Left colon (tissue), 2 donors: ENCODE results near the gene MT1F. TPM values are rescaled to one million over a fixed set of nuclear protein-coding genes. Genes with fewer than 3 reads are reported as not detected.
"Not testable (repeated sequence)": the region's sequence is repeated elsewhere in the genome, so short reads cannot be mapped to it uniquely, and the experiment has no call there.

Experiments used
- ATAC-seq: fragments of 200-7000 bp; cut with Tn5 transposase; one replicate; pipeline ENCODE4 v1.9.1; 2020; ENCODE audit warnings: mild to moderate bottlenecking, moderate library complexity
- DNase-seq, 2 donors: peaks; one replicate each; pipeline ENCODE4 v3.0.0-alpha.2; 2020
- intact Hi-C, 2 donors: fragments of 100-400 bp; cut with DNase I in 1 of 2; cut with micrococcal nuclease in 1 of 2; formaldehyde crosslinking; loops; one replicate each; pipeline versions ENCODE4 v1.11.2 to v1.14.0; 2022; cut with DNase I, micrococcal nuclease
- long read RNA-seq: library from polyadenylated mRNA; unstranded; transcript quantifications from one replicate; pipeline ENCODE4 v2.0.0, GENCODE V29; 2021
- total RNA-seq, 2 donors: library from RNA; stranded (reverse); fragmentation: NEBNext Ultra II Directional; extraction: Animal tissue kit (Norgen Biotek cat#: 25700); gene quantifications; one replicate each; pipeline ENCODE4 v1.2.1, GENCODE V29; 2021
- donor health status: DM: no; HTN: no; CAD: no.
- donor health status: DM: yes; HTN: yes; CAD: no.

Gene MT1F
- total RNA-seq: 10 to 100 TPM in 1 of 2 donors, 1 to 10 TPM in 1; 9.0 to 71.2 TPM
- long read RNA-seq, partial matches to known transcripts: 0 of 3 reads
- long read RNA-seq, other reads (novel, unspliced or antisense): 0 of 3 reads

GRCh38 chr16:56657555-56658326, at the start of gene MT1F:
MT1F (plus strand) TSS chr16:56657959; CDS start chr16:56658059, 100 bp downstream.
- intact Hi-C loops: no loop called here
- DNase-seq (peak; percentile 96), ATAC-seq (peak; percentile 95)

- intact Hi-C loops: no loop called here
- peak; percentile 95 to 97 for DNase-seq
- ATAC-seq: peak; percentile 89
Measured at GRCh38 chr16:56608043-56608875, 49.5 kb upstream of the MT1F start, which contains the start of gene MT2A. MT2A (plus strand) TSS chr16:56608584; CDS start chr16:56608656, 72 bp downstream.

- intact Hi-C loops: no loop called here
- ATAC-seq (peak; percentile 22), DNase-seq (peak in 1 of 2 donors; percentile 41)
Measured at GRCh38 chr16:56608876-56609462, 48.8 kb upstream of the MT1F start.

GRCh38 chr16:56609463-56609921, 48.3 kb upstream of the MT1F start:
- DNase-seq (peak; percentile 87 to 93), ATAC-seq (peak; percentile 63)
- intact Hi-C loops: no loop called here

GRCh38 chr16:56610017-56610608, 47.6 kb upstream of the MT1F start:
- ATAC-seq (peak; percentile 27), DNase-seq (peak in 1 of 2 donors; percentile 48)
- intact Hi-C loops: no loop called here

GRCh38 chr16:56610609-56611111, 47.1 kb upstream of the MT1F start:
- DNase-seq (no peak), ATAC-seq (no peak)
- intact Hi-C loops: no loop called here

- DNase-seq (no peak), ATAC-seq (no peak)
- intact Hi-C loops: no loop called here
Measured at GRCh38 chr16:56611281-56611833, 46.4 kb upstream of the MT1F start.

- ATAC-seq (no peak), DNase-seq (no peak)
- intact Hi-C loops: no loop called here
Measured at GRCh38 chr16:56613706-56614105, 44.1 kb upstream of the MT1F start.

- intact Hi-C loops: no loop called here
- DNase-seq (no peak), ATAC-seq (no peak)
Measured at GRCh38 chr16:56614549-56614991, 43.2 kb upstream of the MT1F start.

GRCh38 chr16:56615353-56615752, 42.4 kb upstream of the MT1F start:
- intact Hi-C loops: no loop called here
- no peak for DNase-seq
- no peak for ATAC-seq

- ATAC-seq (peak; percentile 8), DNase-seq (no peak)
- intact Hi-C loops: no loop called here
Measured at GRCh38 chr16:56616608-56617211, 41.0 kb upstream of the MT1F start.

- intact Hi-C loops: no loop called here
- DNase-seq (peak; percentile 82 to 84), ATAC-seq (peak; percentile 98)
Measured at GRCh38 chr16:56617212-56618085, 40.3 kb upstream of the MT1F start.

- intact Hi-C loops: no loop called here
- DNase-seq: no peak
- ATAC-seq: no peak
Measured at GRCh38 chr16:56618138-56618537, 39.6 kb upstream of the MT1F start.

GRCh38 chr16:56620339-56620897, 37.3 kb upstream of the MT1F start:
- intact Hi-C loops: no loop called here
- DNase-seq (no peak), ATAC-seq (no peak)

GRCh38 chr16:56621665-56622445, 35.9 kb upstream of the MT1F start:
- intact Hi-C loops: not testable (repeated sequence)

GRCh38 chr16:56623184-56623583, 34.6 kb upstream of the MT1F start:
- ATAC-seq, intact Hi-C loops, DNase-seq: not testable (repeated sequence)

More at GRCh38 chr16:56621665-56622445, 35.9 kb upstream of the MT1F start:
- not testable (repeated sequence) for ATAC-seq, DNase-seq
